GM10266 (cell line): ENCODE results near the gene DDX17.

Experiments used
- DNase-seq: peaks from one replicate; pipeline ENCODE4 v3.0.0; 2012; ENCODE audit errors: extremely low spot score
- CTCF ChIP-seq: IDR thresholded peaks from 2 replicates; pipeline ENCODE4 v1.5.1; 2012; ENCODE audit warnings: mild to moderate bottlenecking, low read depth; ENCODE audit not compliant: control insufficient read depth, insufficient read depth; ENCODE audit errors: missing control alignments

Gene DDX17

GRCh38 chr22:38464992-38465672 lies 41.0 kb downstream of the DDX17 start:
- TF ChIP-seq CTCF: no peak
- DNase-seq: no peak

GRCh38 chr22:38462960-38463784 lies 42.9 kb downstream of the DDX17 start:
- TF ChIP-seq CTCF: no peak
- DNase-seq: no peak

GRCh38 chr22:38461414-38462081 lies 44.6 kb downstream of the DDX17 start:
- DNase-seq: peak; percentile 76
- no peak for TF ChIP-seq CTCF

GRCh38 chr22:38461057-38461413 lies 45.1 kb downstream of the DDX17 start:
- no peak for TF ChIP-seq CTCF
- DNase-seq: no peak

- DNase-seq: no peak
- no peak for TF ChIP-seq CTCF
Observed at GRCh38 chr22:38460426-38460840, 45.7 kb downstream of the DDX17 start.

- no peak for TF ChIP-seq CTCF
- DNase-seq: no peak
Observed at GRCh38 chr22:38456841-38457699, 49.0 kb downstream of the DDX17 start.
